GM19043 (cell line): ENCODE data around the gene POLR1C.
"Not testable (repeated sequence)": the region's sequence is repeated elsewhere in the genome, so short reads cannot be mapped to it uniquely, and the experiment has no call there.

ENCODE experiments used
- ATAC-seq: cut with Tn5 transposase; IDR thresholded peaks from one replicate; pipeline ENCODE4 v1.9.1; 2021; ENCODE audit warnings: low read depth; ENCODE audit not compliant: unreplicated experiment

POLR1C gene

GRCh38 chr6:43509142-43509983, 7.5 kb upstream of the POLR1C start:
- ATAC-seq, result no peak

- peak; percentile 67 for ATAC-seq
Observed at GRCh38 chr6:43509984-43510826, 6.7 kb upstream of the POLR1C start, which contains the start of gene LRRC73. LRRC73 (minus strand) TSS chr6:43510346; CDS start chr6:43509785, 561 bp downstream.

DNA sequence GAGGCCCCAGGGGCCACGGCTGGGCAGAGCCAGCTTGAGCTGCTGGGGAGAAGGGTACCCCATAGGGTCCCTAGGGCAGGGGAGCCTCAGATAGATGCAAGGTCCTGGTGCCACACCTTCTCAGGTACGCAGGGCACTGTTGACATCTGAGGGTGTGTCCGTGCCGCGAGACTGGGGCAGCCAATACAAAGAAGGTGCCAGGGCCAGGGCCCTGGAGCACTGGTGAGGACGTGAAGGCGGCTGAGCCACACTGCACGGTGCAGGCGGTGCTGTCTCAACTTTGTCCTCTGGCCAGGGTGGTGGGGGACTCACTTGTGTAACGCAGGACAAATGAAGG, 6.1 kb upstream of the POLR1C start:
- ATAC-seq, result no peak

- ATAC-seq, result no peak
Observed at GRCh38 chr6:43511824-43512415, 5.0 kb upstream of the POLR1C start.

- ATAC-seq, result no peak
Observed at GRCh38 chr6:43515808-43516207, 1.1 kb upstream of the POLR1C start.

GRCh38 chr6:43516367-43516696, 557 bp upstream of the POLR1C start:
- ATAC-seq, result no peak

DNA sequence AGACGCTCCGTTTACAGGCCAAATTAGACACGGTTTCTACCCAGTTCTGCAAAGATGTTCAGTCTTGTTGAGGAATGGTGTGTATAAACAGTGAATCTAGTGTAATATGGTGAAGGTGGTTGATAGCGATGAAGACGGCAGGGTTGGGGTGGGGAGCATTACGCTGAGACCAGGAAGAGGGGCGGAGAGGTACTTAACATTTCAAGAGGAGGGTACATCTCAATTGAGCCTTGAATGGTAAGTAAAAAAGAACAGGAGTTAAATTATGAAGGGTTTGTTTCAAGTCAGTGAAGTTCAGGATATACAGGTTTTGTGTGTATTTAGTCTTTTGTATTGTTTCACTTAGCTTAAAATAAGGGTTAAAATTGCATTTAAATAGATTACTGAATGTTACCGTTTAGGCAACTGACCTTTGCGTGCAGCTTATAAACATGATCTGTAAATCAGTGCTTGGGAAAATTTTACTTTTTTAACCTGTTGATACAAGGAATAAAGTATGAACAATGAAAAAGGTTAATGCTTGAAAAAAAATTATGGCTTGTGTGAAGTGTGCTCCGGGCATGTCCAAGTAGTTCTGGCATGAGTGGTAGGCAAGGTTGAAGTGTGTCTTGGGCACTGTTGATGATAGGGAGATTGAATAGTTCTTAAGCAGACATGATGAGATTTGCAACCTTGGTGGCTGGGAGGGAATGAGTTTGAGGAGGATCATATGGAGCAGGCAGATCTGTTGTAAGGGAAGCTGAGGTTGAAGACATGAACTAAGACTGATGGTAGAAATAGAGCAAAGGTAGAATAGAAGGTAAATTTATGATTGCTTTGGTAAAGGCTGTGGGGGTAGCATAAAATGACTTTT, 842 bp downstream of the POLR1C start:
- ATAC-seq, result no peak

DNA sequence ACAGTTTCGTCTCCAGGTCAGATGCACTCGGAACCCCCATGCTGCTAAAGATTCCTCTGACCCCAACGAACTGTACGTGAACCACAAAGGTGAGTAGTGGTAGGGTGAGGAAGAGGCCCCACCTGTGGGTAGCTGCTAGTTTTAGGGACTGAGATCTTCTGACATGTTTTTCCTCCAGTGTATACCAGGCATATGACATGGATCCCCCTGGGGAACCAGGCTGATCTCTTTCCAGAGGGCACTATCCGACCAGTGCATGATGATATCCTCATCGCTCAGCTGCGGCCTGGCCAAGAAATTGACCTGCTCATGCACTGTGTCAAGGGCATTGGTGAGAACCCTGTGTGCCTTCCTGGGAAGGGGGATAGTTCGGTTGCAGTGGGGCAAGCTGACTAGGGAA, 3.2 kb downstream of the POLR1C start:
- ATAC-seq, result no peak

GRCh38 chr6:43521836-43522235, 4.9 kb downstream of the POLR1C start:
- no peak for ATAC-seq

- no peak for ATAC-seq
Observed at GRCh38 chr6:43522547-43523261, 5.8 kb downstream of the POLR1C start.

GRCh38 chr6:43523284-43523683, 6.4 kb downstream of the POLR1C start:
- ATAC-seq, result no peak

DNA sequence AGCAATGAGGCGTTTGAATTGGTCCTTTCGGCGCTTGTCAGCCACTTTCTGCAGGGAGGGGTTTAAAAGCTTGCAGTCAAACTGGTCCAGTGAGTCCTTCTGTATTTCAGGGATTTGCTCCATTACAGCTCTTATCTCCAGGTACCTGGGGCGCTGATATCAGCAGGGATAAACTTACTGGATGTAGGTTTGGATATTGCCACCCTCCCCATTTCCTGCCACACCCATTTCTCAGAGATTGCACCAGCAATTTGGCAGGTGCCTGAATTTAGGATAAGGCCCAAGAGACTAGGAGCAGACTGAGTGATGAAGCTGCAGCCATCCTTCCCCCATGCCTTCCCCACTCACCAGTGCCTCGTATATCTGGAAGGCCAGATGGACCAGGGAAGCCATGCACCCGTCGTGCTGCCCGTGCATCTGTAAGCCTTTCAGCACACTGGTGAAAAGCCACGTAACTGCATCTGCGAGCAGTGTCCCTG, 7.6 kb downstream of the POLR1C start:
- ATAC-seq, result no peak

GRCh38 chr6:43532201-43532600, 15.3 kb downstream of the POLR1C start:
- no peak for ATAC-seq

DNA sequence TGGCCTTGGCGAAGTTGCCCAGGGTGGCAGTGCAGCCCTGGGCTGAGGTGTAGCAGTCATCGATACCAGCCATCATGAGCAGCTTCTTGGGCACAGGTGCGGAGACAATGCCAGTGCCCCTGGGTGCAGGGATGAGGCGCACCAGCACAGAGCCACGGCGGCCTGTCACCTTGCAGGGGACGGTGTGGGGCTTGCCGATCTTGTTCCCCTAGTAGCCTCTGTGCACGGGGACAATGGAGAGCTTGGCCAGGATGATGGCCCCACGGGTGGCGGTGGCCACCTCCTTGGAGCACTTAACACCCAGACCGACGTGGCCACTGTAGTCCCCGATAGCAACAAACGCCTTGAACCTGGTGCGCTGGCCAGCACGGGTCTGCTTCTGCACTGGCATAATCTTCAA, 22.1 kb downstream of the POLR1C start:
- not testable (repeated sequence) for ATAC-seq

- not testable (repeated sequence) for ATAC-seq
Observed at GRCh38 chr6:43539409-43539808, 22.5 kb downstream of the POLR1C start.

DNA sequence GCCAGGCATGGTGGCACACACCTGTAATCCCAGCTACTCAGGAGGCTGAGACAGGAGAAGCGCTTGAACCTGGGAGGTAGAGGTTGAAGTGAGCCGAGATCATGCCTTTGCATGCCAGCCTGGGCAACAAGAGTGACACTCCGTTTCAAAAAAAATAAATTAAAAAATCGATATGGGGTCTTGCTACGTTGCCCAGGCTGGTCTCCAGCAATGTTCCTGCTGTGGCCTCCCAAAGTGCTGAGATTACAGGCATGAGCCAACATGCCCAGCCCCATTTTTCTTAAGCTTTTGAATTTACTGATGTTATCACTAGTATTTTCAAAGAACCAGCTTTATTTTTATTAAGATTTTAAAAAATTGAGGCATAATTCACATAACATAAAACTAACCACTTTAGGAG, 23.6 kb downstream of the POLR1C start:
- ATAC-seq, result no peak

- no peak for ATAC-seq
Observed at GRCh38 chr6:43541774-43542471, 25.0 kb downstream of the POLR1C start.

- ATAC-seq, result no peak
Observed at GRCh38 chr6:43544461-43544860, 27.6 kb downstream of the POLR1C start.

- no peak for ATAC-seq
Observed at GRCh38 chr6:43547222-43547621, 30.3 kb downstream of the POLR1C start.
